Ishikawa (cell line): ENCODE results near the gene BBS9.

Experiments
- CEBPB ChIP-seq: IDR thresholded peaks from 2 replicates; pipeline ENCODE4 v1.6.1; 2012
- CREB1 ChIP-seq: IDR thresholded peaks from 2 replicates; pipeline ENCODE4 v1.6.1; 2012; ENCODE audit warnings: low read depth
- EGR1 ChIP-seq: IDR thresholded peaks from 2 replicates; pipeline ENCODE4 v1.6.1; 2012
- EP300 ChIP-seq: IDR thresholded peaks from 2 replicates; pipeline ENCODE4 v1.6.1; 2012; ENCODE audit warnings: borderline replicate concordance
- FOXM1 ChIP-seq: IDR thresholded peaks from 2 replicates; pipeline ENCODE4 v1.6.1; 2012; ENCODE audit warnings: low read depth, borderline replicate concordance
- MAX ChIP-seq: IDR thresholded peaks from 2 replicates; pipeline ENCODE4 v1.6.1; 2012
- NFIC ChIP-seq: IDR thresholded peaks from 2 replicates; pipeline ENCODE4 v1.6.1; 2012
- RAD21 ChIP-seq: IDR thresholded peaks from 2 replicates; pipeline ENCODE4 v1.6.1; 2012; ENCODE audit warnings: low read depth
- REST ChIP-seq: IDR thresholded peaks from 2 replicates; pipeline ENCODE4 v1.6.1; 2012; ENCODE audit warnings: low read depth, mild to moderate bottlenecking
- TAF1 ChIP-seq: IDR thresholded peaks from 2 replicates; pipeline ENCODE4 v1.6.1; 2012; ENCODE audit warnings: low read depth, mild to moderate bottlenecking
- TCF12 ChIP-seq: IDR thresholded peaks from 2 replicates; pipeline ENCODE4 v1.6.1; 2012; ENCODE audit warnings: low read depth
- TEAD4 ChIP-seq: IDR thresholded peaks from 2 replicates; pipeline ENCODE4 v1.6.1; 2012
- USF1 ChIP-seq: IDR thresholded peaks from 2 replicates; pipeline ENCODE4 v1.6.1; 2012
- YY1 ChIP-seq: IDR thresholded peaks from 2 replicates; pipeline ENCODE4 v1.6.1; 2012; ENCODE audit warnings: low read depth
- ZBTB7A ChIP-seq: IDR thresholded peaks from 2 replicates; pipeline ENCODE4 v1.6.1; 2012; ENCODE audit warnings: low read depth

Gene BBS9

GRCh38 chr7:33649476-33650441, 520.4 kb downstream of the BBS9 start:
- TF ChIP-seq FOXM1 (no peak), TCF12 (no peak), CEBPB (no peak), EGR1 (no peak), RAD21 (no peak), MAX (no peak), TEAD4 (no peak), YY1 (no peak), TAF1 (no peak), USF1 (no peak), REST (no peak), NFIC (no peak), ZBTB7A (no peak)

GRCh38 chr7:33650828-33651227, 521.5 kb downstream of the BBS9 start:
- TF ChIP-seq REST (no peak), FOXM1 (no peak), YY1 (no peak), EP300 (no peak), NFIC (no peak), TAF1 (no peak), CEBPB (no peak), ZBTB7A (no peak), TEAD4 (no peak), TCF12 (no peak), CREB1 (no peak), USF1 (no peak), EGR1 (no peak), MAX (no peak), RAD21 (no peak)

GRCh38 chr7:33651998-33652515, 522.7 kb downstream of the BBS9 start:
- no peak for TF ChIP-seq YY1
- TF ChIP-seq REST: no peak
- TF ChIP-seq USF1: no peak
- TF ChIP-seq RAD21: no peak
- TF ChIP-seq EGR1: no peak
- TF ChIP-seq MAX: no peak
- TF ChIP-seq CEBPB: no peak
- no peak for TF ChIP-seq NFIC
- TF ChIP-seq FOXM1: no peak
- TF ChIP-seq TEAD4: no peak
- TF ChIP-seq EP300: no peak
- TF ChIP-seq TAF1: no peak
- no peak for TF ChIP-seq ZBTB7A
- TF ChIP-seq TCF12: no peak
- TF ChIP-seq CREB1: no peak
